ENCODE results near the gene FHIP2A.

DNA sequence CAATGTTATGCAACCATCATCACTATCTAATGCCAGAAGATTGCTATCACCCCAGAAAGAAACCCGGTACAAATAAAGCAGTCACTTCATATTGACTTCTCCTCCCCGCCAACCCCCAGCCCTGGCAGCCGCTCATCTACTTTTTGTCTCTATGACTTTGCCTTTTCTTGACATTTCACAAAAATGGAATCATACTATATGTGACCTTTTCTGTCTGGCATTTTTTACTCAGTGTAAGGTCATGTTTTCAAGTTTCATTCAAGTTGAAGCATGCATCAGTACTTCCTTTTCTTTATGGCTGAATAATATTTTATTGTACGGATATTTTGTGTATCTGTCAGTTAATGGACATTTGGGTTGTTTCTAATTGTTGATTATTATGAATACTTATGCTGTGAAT lies 28.1 kb downstream of the FHIP2A start:
- TF ChIP-seq, protein P1, sequence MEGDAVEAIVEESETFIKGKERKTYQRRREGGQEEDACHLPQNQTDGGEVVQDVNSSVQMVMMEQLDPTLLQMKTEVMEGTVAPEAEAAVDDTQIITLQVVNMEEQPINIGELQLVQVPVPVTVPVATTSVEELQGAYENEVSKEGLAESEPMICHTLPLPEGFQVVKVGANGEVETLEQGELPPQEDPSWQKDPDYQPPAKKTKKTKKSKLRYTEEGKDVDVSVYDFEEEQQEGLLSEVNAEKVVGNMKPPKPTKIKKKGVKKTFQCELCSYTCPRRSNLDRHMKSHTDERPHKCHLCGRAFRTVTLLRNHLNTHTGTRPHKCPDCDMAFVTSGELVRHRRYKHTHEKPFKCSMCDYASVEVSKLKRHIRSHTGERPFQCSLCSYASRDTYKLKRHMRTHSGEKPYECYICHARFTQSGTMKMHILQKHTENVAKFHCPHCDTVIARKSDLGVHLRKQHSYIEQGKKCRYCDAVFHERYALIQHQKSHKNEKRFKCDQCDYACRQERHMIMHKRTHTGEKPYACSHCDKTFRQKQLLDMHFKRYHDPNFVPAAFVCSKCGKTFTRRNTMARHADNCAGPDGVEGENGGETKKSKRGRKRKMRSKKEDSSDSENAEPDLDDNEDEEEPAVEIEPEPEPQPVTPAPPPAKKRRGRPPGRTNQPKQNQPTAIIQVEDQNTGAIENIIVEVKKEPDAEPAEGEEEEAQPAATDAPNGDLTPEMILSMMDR (IDR thresholded peaks at IDR 0.05 in 4 of 5, conservative IDR thresholded peaks at IDR 0.05 in 1 of 5), result no peak
- TF ChIP-seq POLR2A (IDR thresholded peaks at IDR 0.05), result no peak
